NB4 (cell line): Measurements from ENCODE around the gene PLEKHG7.

Experiments used
- POLR2A ChIP-seq: IDR thresholded peaks from 2 replicates; pipeline ENCODE4 v1.6.1; 2011; ENCODE audit warnings: mild to moderate bottlenecking; ENCODE audit not compliant: insufficient read length; ENCODE audit errors: extremely low read depth
- TF ChIP-seq, protein P1 (sequence below): IDR thresholded peaks from one replicate; pipeline ENCODE4 v1.5.1; 2012; ENCODE audit warnings: low read depth, low read length
- TF ChIP-seq, protein P2 (sequence below): IDR thresholded peaks from 2 replicates; pipeline ENCODE4 v1.6.1; 2011; ENCODE audit warnings: low read depth, low read length

DNA sequence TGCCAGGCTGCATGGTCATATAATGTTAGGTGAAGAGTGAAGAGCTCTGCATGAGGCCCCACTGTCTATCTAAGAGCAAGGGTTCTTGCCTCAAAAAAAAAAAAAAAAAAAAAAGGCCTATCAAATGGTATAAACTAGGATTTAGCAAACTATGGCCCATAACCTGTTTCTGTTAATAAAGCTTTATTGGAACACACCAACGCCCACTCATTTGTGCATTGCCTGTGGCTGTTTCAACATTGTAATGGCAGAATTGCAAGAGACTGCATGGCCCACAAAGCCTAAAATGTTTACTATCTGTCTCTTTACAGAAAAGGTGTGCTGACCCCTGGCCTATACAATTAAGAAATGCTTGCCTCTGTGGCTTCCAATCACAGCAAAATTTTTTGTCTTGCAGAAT is 12.8 kb downstream of the PLEKHG7 start:
- TF ChIP-seq, protein P1, sequence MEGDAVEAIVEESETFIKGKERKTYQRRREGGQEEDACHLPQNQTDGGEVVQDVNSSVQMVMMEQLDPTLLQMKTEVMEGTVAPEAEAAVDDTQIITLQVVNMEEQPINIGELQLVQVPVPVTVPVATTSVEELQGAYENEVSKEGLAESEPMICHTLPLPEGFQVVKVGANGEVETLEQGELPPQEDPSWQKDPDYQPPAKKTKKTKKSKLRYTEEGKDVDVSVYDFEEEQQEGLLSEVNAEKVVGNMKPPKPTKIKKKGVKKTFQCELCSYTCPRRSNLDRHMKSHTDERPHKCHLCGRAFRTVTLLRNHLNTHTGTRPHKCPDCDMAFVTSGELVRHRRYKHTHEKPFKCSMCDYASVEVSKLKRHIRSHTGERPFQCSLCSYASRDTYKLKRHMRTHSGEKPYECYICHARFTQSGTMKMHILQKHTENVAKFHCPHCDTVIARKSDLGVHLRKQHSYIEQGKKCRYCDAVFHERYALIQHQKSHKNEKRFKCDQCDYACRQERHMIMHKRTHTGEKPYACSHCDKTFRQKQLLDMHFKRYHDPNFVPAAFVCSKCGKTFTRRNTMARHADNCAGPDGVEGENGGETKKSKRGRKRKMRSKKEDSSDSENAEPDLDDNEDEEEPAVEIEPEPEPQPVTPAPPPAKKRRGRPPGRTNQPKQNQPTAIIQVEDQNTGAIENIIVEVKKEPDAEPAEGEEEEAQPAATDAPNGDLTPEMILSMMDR: no peak
- TF ChIP-seq POLR2A: no peak
- TF ChIP-seq, protein P2, sequence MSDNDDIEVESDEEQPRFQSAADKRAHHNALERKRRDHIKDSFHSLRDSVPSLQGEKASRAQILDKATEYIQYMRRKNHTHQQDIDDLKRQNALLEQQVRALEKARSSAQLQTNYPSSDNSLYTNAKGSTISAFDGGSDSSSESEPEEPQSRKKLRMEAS: no peak
